NB4 (cell line): ENCODE measurements around the gene HTT.

Experiments used
- CTCF ChIP-seq: IDR thresholded peaks from one replicate; pipeline ENCODE4 v1.5.1; 2012; ENCODE audit warnings: low read depth, low read length
- MAX ChIP-seq: IDR thresholded peaks from 2 replicates; pipeline ENCODE4 v1.6.1; 2011; ENCODE audit warnings: low read depth, low read length
- POLR2A ChIP-seq: IDR thresholded peaks from 2 replicates; pipeline ENCODE4 v1.6.1; 2011; ENCODE audit warnings: mild to moderate bottlenecking; ENCODE audit not compliant: insufficient read length; ENCODE audit errors: extremely low read depth

GRCh38 chr4:3239998-3240920 lies 165.8 kb downstream of the HTT start:
- TF ChIP-seq POLR2A (no peak), CTCF (no peak), MAX (no peak)
